Measurements from ENCODE around the gene IL12A. TPM values are rescaled to one million over a fixed set of nuclear protein-coding genes. Genes with fewer than 3 reads are reported as not detected.
A peak's percentile ranks its signal among the peaks of the same experiment; 100 is the strongest.

Gene IL12A
- total RNA-seq, 1 donor from 2014 or later = 0.91 TPM

DNA sequence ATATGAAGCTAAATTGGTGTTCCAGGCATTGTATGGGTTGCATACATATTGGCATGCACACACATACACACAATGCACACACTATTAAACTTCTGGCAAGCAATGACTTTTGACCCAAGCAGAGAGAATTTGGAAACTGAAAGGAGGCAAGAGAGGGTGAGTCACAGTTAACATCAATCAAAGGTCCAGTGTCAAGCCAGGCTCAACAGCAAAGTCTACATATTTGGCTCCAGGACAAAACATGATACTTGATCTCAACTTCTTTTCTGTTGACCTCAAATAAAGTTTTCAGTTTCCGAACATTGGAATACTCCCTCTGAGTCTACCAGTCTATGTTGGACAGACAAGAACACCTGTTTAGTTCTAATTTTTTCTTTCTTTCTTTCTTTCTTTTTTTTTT, 28.3 kb downstream of the IL12A start:
- ATAC-seq (ENCODE audit: poor library complexity) (no peak), DNase-seq (no peak)
- intact Hi-C loops (cut with DNase I) = no loop called here

DNA sequence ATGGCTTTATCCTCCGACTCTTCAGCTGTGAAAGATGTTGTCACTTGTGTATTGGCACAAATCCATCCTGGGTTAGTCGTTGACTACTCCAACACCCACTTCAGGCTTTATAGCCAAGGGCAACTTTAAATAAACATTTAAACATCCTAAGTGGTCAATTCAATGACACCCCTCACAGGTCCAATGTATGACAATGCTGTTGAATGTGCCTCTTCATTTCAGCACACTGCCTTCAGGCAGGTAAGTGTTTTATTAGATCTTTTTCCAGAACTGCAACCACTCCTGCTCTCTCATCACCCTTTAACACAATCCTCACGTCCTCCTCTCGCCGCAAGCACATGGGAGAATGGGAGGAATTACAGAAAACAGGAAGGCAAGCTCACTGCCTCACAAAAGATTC, 30.3 kb downstream of the IL12A start:
- intact Hi-C loops (cut with DNase I) = no loop called here
- no peak for DNase-seq
- ATAC-seq (ENCODE audit: poor library complexity) = no peak

- ATAC-seq (ENCODE audit: poor library complexity) (no peak), DNase-seq (no peak)
- intact Hi-C loops (cut with DNase I) = no loop called here
Measured at GRCh38 chr3:160020057-160020711, 31.5 kb downstream of the IL12A start.

DNA sequence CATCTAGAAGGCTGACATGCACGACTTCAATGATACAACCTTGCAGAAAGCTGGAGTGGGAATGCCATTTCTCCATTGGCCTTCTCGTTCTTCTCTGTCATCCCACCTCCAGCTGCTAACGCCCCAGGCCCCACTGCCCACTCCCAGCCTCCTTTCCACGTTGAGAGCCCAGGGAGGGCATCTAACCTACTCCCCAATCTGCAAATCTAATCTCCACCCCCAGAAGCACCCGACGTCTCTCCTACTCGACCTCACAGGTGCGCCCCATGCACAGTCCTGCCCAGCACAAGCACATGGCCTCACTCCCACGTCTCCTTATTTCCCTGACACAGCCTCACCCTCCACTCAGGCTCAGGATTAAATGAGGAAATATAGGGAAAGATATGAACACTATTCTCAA, 33.4 kb downstream of the IL12A start:
- ATAC-seq (ENCODE audit: poor library complexity) (no peak), DNase-seq (no peak)
- intact Hi-C loops (cut with DNase I) = no loop called here

DNA sequence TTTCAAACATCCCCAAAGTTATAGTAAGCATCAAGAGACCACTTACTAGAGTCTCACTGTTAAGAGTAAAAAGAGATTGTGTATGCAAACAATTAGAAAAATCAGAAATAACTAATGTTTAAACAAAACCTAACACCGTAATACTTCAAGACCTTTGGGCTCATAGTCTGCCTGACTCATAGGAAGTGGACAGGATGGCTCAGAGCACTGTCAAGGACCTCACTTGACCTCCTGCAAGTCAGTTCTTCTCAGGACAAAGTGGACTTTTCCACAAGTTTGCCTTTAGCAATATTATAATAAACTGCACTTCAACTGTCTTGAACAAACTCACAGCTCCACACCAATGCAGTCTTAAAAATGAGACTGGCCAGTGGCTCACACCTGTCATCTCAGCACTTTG, 34.8 kb downstream of the IL12A start:
- ATAC-seq (ENCODE audit: poor library complexity) = no peak
- DNase-seq = no peak
- intact Hi-C loops (cut with DNase I) = no loop called here

DNA sequence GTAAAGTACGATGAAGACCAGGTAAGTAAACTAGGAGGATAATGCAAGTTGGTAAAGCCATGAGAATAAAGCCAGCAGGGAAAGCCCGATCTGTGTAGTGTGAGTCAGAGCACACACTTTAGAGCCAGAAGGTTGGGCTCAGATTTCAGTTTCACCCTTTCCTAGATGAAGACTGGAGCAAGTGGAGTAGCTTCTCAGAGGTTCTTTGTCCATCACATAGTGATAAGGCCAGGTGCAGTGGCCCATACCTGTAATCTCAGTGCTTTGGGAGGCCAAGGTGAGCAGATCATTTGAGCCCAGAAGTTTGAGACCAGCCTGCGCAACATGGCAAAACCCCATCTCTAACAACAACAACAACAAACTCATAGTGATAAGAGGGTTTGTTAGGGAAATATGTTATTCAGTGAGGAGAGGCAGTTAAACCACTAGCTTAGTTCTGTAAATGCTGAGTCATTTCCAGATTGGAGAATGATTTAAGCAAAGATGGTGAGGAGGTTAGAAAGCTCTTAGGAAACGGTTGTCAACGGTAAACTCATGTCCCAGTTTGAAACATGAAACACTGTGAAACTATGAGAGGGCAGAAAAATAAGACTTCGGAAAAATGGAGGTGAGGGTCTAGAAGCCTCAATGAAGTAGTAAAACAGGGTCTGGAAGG, 39.0 kb downstream of the IL12A start:
- DNase-seq (no peak), ATAC-seq (ENCODE audit: poor library complexity) (no peak)
- intact Hi-C loops (cut with DNase I) = no loop called here

- DNase-seq (no peak), ATAC-seq (ENCODE audit: poor library complexity) (no peak)
- intact Hi-C loops (cut with DNase I) = loop anchor here (10.0 kb wide), 1 partner anchor 109 kb away; no protein-coding TSS in a partner anchor
Measured at GRCh38 chr3:160035757-160036156, 47.1 kb downstream of the IL12A start.

DNA sequence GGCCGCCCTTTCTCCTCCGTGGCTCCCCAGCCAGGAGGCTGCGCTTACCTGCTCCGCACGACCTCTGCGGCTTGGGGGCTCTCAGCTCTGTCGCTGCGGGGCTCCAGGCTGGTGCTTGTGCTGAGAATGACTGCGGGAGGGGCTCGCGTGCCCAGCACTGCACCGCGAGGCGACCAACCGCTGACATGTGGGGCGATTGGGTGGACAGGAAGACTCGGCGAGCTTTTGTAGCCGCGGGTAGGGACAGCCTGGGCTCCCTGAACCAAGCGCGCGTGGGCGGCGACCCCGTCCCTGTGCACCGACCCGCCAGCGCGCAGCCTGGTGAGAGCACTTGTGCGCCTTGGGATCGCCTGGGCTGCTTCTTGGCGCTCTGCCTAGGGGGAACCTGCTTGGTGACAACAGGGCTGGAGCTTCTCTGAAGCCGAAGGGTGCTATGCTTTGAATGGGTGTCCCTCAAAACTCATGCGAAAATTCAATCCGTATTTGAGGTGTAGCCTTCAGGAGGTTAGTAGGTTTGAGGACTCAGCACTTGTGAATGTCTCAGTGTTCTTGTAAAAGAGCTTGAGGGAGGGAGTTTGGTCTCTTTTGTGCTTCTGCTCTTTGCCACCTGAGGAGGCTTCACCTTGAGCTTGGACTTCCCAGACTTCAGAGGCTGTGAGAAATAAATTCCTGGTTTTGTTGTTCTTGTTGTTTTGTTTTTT, 50.4 kb downstream of the IL12A start:
- no peak for DNase-seq
- intact Hi-C loops (cut with DNase I) = loop anchor here (10.0 kb wide), 1 partner anchor 106 kb away; no protein-coding TSS in a partner anchor
- ATAC-seq (ENCODE audit: poor library complexity) = peak; percentile 36

DNA sequence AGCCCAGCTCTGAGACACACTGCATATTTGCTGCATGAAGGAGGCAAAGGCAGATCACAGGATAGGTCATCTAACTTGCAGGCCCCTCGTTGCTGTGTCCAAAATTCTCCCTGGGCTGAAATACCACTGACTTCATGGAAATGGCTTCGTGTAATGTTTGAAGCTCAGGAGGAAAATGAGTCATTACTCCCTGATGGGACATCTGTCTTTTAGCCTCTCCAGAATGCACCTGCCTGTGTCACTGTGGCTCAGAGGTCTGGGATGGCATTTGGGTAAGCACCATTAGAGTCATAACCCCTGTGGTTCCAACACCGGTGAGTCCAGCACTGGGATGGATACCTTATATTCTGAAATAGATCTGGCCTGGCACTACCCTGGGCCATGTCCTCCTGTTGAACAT, 51.5 kb downstream of the IL12A start:
- DNase-seq = no peak
- no peak for ATAC-seq (ENCODE audit: poor library complexity)
- intact Hi-C loops (cut with DNase I) = no loop called here

GRCh38 chr3:160041465-160041864, 52.8 kb downstream of the IL12A start:
- ATAC-seq (ENCODE audit: poor library complexity) = no peak
- intact Hi-C loops (cut with DNase I) = no loop called here
- DNase-seq = no peak

DNA sequence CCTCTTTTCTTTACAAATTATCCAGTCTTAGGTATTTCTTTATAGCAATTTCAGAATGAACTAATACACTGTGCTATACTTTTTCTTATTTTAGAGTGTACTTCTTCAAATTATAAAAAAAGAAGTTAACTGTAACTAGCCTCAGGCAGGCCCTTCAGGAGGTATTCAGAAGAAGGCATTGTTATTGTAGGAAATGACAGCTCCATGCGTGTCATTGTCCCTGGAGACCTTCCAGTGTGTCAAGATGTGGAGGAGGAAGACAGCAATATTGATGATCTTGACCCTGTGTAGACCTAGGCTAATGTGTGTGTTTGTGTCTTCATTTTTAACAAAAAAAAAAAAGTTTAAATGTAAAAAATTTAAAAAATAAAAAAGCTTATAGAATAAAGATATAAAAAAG, 55.5 kb downstream of the IL12A start:
- intact Hi-C loops (cut with DNase I) = no loop called here
- no peak for DNase-seq
- ATAC-seq (ENCODE audit: poor library complexity) = no peak

Other genes starting within 250 kb of the IL12A start
- gene SCHIP1, start 149.0 kb upstream of the IL12A start, total RNA-seq = 56.2 TPM
- gene C3orf80, start 236.6 kb downstream of the IL12A start, total RNA-seq = not detected